Lower leg skin (tissue), 4 donors: ENCODE results near the gene TGFBRAP1. TPM values are rescaled to one million over a fixed set of nuclear protein-coding genes. Genes with fewer than 3 reads are reported as not detected.
"Not testable (repeated sequence)": the region's sequence is repeated elsewhere in the genome, so short reads cannot be mapped to it uniquely, and the experiment has no call there.

Source experiments
- DNase-seq, 2 donors: peaks; one replicate each; pipeline ENCODE4 v3.0.0-alpha.2; 2019; ENCODE audit warnings: low spot score in 2 of 2
- H3K4me3 ChIP-seq: fragments of 200-600 bp; sonication (generic); 2 replicates; pipeline ENCODE4 v1.5.1; 2017; ENCODE audit warnings: mild to moderate bottlenecking, low read depth; ENCODE audit not compliant: poor library complexity, severe bottlenecking
- POLR2A ChIP-seq, 2 donors: fragments of 450-650 bp; IDR thresholded peaks; one replicate each; pipeline ENCODE4 v1.6.1; 2016 to 2017; ENCODE audit warnings: antibody characterized with exemption in 2 of 2, mild to moderate bottlenecking in 1 of 2, moderate library complexity in 1 of 2
- WGBS, 2 donors: methylation state at CpG; one replicate each; pipeline ENCODE4 v1.1.5; 2018; 5-methylcytosine and 5-hydroxymethylcytosine counted together
- intact Hi-C: fragments of 100-400 bp; cut with DNase I; formaldehyde crosslinking; loops from one replicate; pipeline ENCODE4 v1.15.0; 2023; ENCODE audit warnings: low total_unique reads
- total RNA-seq, 4 donors: library from RNA; depleted of rRNA; stranded (reverse); fragments of >200 nt; gene quantifications; one replicate each; pipeline ENCODE4 v1.1.0, GENCODE V29; 2016
- TF ChIP-seq, protein P1 (sequence below), 3 donors: fragments of 450-650 bp; IDR thresholded peaks; one replicate each; pipeline ENCODE4 v1.5.1; 2016; ENCODE audit warnings: antibody characterized with exemption in 3 of 3, mild to moderate bottlenecking in 3 of 3, moderate library complexity in 2 of 3

TGFBRAP1 gene
- total RNA-seq, 4 donors from 2014 or later: 30.2 to 35.2 (median 34.4) TPM

DNA sequence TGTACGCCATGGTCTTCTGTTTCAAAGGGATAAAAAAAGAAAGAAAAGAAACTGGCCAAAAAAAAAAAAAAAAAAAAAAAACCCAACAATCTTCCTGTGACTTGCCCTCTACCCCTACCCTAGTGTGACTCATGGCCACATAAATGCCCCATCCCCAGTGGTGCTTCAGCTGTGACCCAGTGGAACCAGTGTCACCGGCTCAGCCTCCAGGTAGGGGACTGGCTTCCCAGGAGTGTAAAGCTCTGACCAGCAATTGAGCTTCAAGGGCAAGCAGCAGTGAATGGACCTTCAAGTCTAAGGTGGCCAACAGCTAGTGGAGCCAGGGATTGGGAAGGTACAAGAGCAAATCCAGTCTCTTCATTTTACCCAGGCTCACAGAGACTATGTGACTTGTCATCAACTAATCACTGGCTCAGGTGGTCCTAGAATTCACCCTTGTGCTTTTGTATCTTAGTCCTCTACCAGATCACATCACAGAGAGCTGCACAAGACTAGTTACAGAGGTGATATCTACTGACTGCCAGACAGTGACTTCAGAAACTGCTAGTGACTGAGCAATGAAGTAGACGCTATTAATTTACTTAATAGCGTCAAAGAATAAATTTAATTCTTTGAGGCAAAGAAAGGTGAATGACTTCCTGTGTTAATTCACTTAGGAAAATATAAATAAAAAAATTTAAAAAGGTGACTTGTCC is 1.3 kb upstream of the TGFBRAP1 start:
- DNase-seq: no peak
- TF ChIP-seq POLR2A (IDR thresholded peaks at IDR 0.05): no peak
- TF ChIP-seq, protein P1, sequence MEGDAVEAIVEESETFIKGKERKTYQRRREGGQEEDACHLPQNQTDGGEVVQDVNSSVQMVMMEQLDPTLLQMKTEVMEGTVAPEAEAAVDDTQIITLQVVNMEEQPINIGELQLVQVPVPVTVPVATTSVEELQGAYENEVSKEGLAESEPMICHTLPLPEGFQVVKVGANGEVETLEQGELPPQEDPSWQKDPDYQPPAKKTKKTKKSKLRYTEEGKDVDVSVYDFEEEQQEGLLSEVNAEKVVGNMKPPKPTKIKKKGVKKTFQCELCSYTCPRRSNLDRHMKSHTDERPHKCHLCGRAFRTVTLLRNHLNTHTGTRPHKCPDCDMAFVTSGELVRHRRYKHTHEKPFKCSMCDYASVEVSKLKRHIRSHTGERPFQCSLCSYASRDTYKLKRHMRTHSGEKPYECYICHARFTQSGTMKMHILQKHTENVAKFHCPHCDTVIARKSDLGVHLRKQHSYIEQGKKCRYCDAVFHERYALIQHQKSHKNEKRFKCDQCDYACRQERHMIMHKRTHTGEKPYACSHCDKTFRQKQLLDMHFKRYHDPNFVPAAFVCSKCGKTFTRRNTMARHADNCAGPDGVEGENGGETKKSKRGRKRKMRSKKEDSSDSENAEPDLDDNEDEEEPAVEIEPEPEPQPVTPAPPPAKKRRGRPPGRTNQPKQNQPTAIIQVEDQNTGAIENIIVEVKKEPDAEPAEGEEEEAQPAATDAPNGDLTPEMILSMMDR (IDR thresholded peaks at IDR 0.05): no peak
- WGBS, 2 donors: 94 to 95% methylated on average over 4 of the region's 4 CpGs
- intact Hi-C loops: no loop called here
- H3K4me3 ChIP-seq: no peak overlapping the region

DNA sequence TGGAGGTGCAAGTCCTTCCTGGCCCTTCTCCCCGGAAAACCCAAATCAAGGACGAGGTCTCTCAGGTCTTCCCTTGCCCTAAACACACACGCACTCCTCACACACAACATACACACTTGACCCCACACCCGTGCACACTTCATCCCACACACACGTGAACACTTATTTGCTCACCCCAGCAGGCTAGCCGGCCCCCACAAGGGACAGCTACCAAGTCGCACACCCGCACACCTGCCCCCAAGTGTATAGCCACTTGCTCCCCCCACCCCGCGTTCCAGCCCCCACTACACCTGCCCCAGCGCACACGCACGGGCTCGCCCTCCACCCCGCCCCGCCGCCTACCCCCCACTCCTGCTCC is 359 bp downstream of the TGFBRAP1 start:
- intact Hi-C loops: no loop called here
- 0 to 2% methylated on average over 13 to 14 of the region's 17 CpGs for WGBS, 2 donors
- DNase-seq: no peak
- no peak for TF ChIP-seq POLR2A (IDR thresholded peaks at IDR 0.05)
- TF ChIP-seq, protein P1 (IDR thresholded peaks at IDR 0.05): no peak
- H3K4me3 ChIP-seq: peak overlapping the region; percentile 27

DNA sequence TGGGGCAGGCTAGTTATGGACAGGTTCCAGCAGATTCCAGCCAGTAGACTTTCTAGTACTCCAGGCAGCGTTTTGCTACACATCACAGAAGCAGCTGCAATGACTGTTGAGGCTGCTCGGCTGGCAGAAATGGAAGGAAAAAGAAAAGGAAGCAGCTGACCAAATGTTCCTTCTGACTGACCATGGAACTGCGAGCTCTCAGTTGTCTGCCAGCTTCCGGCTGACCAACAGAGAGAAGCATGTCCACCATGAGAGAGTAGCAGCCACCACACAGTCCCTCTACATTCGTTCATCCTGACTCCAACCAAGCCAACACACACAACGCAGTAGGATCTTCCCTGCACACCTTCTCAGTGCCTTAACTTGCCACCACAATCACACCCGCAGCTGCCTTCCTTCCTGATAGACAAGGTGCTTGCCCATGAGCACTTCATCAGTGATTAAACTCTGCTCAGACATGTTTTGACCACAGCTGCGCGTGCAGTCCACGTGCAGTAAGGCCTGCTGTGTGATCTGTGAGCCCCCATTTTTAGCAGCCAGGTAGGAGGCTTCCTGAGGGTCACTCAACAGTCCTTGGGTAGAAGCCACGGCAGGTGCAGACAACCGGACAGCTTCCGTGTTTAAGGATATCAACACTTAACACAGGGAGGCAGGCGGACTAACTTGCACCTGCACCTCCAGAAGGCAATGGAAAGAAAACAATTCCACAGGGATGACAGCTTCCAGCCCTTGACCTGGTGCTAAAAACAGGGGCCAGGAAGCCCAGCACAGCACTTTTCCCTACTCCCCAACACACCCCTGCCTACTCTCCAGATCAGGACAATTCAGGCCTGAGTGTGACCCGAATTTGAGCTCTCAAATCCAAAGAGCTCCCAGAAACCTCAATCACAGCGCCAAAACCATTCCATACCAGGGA is 996 bp downstream of the TGFBRAP1 start:
- peak in 1 of 2 donors; percentile 35 for DNase-seq
- TF ChIP-seq, protein P1 (IDR thresholded peaks at IDR 0.05): no peak
- TF ChIP-seq POLR2A (IDR thresholded peaks at IDR 0.05): no peak

DNA sequence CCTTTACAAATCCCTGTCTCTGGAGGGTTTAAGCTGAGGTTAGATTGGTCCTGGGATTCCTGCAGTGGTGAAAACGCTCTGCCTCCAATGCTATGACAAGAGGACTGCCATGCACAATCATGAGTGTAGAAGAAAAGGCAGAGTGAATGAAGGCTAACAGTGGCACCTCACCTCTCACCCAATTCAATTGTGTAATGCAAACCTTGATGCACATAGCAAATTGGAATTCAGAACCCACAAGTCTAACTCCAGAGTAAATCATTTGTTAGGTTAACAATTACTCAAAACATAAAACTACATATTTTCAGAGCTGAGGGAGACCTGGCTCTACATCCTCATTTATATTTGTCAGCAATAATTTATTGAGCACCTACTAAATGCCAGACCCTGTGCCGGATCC is 1.8 kb downstream of the TGFBRAP1 start:
- intact Hi-C loops: no loop called here
- WGBS, 2 donors: 68 to 76% methylated on average over 2 of the region's 2 CpGs
- no peak for DNase-seq
- TF ChIP-seq POLR2A (IDR thresholded peaks at IDR 0.05): no peak
- TF ChIP-seq, protein P1 (IDR thresholded peaks at IDR 0.05): no peak
- H3K4me3 ChIP-seq: no peak overlapping the region

More for the DNA sequence above, 996 bp downstream of the TGFBRAP1 start:
- peak overlapping the region; percentile 27 for H3K4me3 ChIP-seq
- intact Hi-C loops: no loop called here
- 25% methylated on average over 16 of the region's 16 CpGs for WGBS, 2 donors

DNA sequence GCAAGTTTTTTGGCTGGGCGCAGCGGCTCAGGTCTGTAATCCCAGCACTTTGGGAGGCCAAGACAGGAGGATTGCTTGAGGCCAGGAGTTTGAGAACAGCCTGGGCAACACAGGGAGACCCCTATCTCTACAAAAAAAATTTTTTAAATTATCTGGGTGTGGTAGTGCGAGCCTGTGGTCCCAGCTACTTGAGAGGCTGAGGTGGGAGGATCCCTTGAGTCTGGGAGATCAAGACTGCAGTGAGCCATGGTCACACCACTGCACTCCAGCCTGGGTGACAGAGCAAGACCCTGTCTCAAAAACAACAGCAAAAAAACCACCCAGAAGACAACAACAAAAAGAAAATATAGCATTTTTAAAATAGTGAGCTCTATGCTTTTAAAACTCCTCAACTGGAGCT is 2.3 kb downstream of the TGFBRAP1 start:
- 88 to 92% methylated on average over 3 of the region's 3 CpGs for WGBS, 2 donors
- intact Hi-C loops, H3K4me3 ChIP-seq, DNase-seq: not testable (repeated sequence)

DNA sequence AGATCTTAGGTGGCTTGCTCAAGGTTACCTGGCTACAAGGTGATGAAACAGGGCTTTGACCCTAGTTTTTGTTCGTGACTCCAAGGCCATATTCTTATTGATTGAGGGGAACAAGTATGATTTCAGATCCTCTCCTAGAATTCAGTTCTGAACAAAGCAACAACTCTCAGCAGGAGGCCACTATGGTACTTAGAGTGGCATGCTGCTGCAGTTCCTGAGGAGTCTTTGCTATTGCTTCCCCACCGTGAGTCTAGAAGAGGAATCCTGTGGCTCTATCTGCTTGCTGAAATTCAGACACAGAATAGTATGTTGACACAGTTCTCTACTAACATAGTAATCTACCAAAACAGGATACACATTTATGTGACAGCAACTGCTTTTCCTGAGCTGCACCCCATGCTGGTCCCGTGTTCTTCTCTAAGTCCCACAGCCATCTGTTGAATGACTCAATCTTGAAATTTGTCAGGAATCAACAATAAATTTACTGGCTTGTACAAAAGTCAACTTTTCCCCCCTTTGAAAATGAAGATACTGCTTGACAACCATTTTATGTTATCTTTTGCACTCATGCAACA is 4.1 kb downstream of the TGFBRAP1 start:
- no peak for DNase-seq
- intact Hi-C loops: no loop called here
- TF ChIP-seq, protein P1 (IDR thresholded peaks at IDR 0.05): no peak
- TF ChIP-seq POLR2A (IDR thresholded peaks at IDR 0.05): no peak
- WGBS, 2 donors: 69 to 74% methylated on average over 3 of the region's 3 CpGs
- H3K4me3 ChIP-seq: no peak overlapping the region
